HepG2 (cell line): ENCODE results near the gene ONECUT3.

Experiments used
- HNRNPUL1 ChIP-seq: fragments of 200-400 bp; formaldehyde crosslinking; IDR thresholded peaks from 2 replicates; pipeline ENCODE4 v1.6.1; 2017; ENCODE audit warnings: low read depth, mild to moderate bottlenecking, low read length, moderate library complexity
- KLF16 ChIP-seq, 2 experiments: sonication (generic) in 1 of 2; formaldehyde crosslinking in 1 of 2; IDR thresholded peaks; 2 replicates each; pipeline versions ENCODE4 v1.6.1 to v1.8.0; 2016 to 2023; ENCODE audit warnings: missing genetic modification reagents in 2 of 2, missing compliant biosample characterization in 1 of 2
- POLR2A ChIP-seq, 2 experiments: IDR thresholded peaks; 2 replicates each; pipeline ENCODE4 v1.6.1; 2011; ENCODE audit warnings: low read depth in 2 of 2, low read length in 2 of 2, mild to moderate bottlenecking in 1 of 2, moderate library complexity in 1 of 2; ENCODE audit not compliant: insufficient read depth in 1 of 2

GRCh38 chr19:1809678-1810077 is 56.4 kb downstream of the ONECUT3 start:
- no peak for TF ChIP-seq POLR2A (IDR thresholded peaks at IDR 0.05; ENCODE audit: insufficient read depth in 1 of 2, low read depth in 2 of 2, low read length in 2 of 2)
- no peak for TF ChIP-seq KLF16 (CRISPR knock-in tag; IDR thresholded peaks at IDR 0.05)
- no peak for TF ChIP-seq HNRNPUL1
